Glutamatergic neuron (in vitro differentiated cells): ENCODE data around the gene TSHZ1. TPM values are rescaled to one million over a fixed set of nuclear protein-coding genes. Genes with fewer than 3 reads are reported as not detected.
A peak's percentile ranks its signal among the peaks of the same experiment; 100 is the strongest.

Experiments used
- DNase-seq: peaks from one replicate; pipeline ENCODE4 v3.0.0; 2022
- H3K27ac Mint-ChIP-seq: one replicate; pipeline ENCODE4 v1.8.0; 2020; ENCODE audit warnings: mild to moderate bottlenecking, mixed read lengths, inconsistent platforms; ENCODE audit not compliant: unreplicated experiment
- H3K27me3 Mint-ChIP-seq: one replicate; pipeline ENCODE4 v1.8.0; 2020; ENCODE audit warnings: mild to moderate bottlenecking, moderate library complexity, mixed read lengths, inconsistent platforms; ENCODE audit not compliant: unreplicated experiment
- H3K36me3 Mint-ChIP-seq: one replicate; pipeline ENCODE4 v1.8.0; 2020; ENCODE audit warnings: mild to moderate bottlenecking, mixed read lengths, inconsistent platforms; ENCODE audit not compliant: unreplicated experiment
- H3K4me1 Mint-ChIP-seq: one replicate; pipeline ENCODE4 v1.8.0; 2020; ENCODE audit warnings: mild to moderate bottlenecking, low read depth, mixed read lengths, inconsistent platforms; ENCODE audit not compliant: unreplicated experiment
- H3K4me3 Mint-ChIP-seq: one replicate; pipeline ENCODE4 v1.8.0; 2020; ENCODE audit warnings: mild to moderate bottlenecking, mixed read lengths, inconsistent platforms; ENCODE audit not compliant: unreplicated experiment
- H3K9me3 Mint-ChIP-seq: one replicate; pipeline ENCODE4 v1.8.0; 2020; ENCODE audit warnings: mild to moderate bottlenecking, moderate library complexity, mixed read lengths, inconsistent platforms; ENCODE audit not compliant: unreplicated experiment
- CTCF ChIP-seq: fragments of 200-600 bp; sonication (generic); IDR thresholded peaks from one replicate; pipeline ENCODE4 v1.5.0; 2021; ENCODE audit not compliant: partially characterized antibody, unreplicated experiment
- total RNA-seq: library from RNA; stranded (reverse); fragmentation: NEBNext Ultra II Directional; extraction: Animal tissue kit (Norgen Biotek cat#: 25700); gene quantifications from one replicate; pipeline ENCODE4 v1.2.1, GENCODE V29; 2021; ENCODE audit not compliant: unreplicated experiment

Gene TSHZ1
- total RNA-seq, 1 donor from 2014 or later, result 5.3 TPM

GRCh38 chr18:75211002-75211621 is 515 bp downstream of the TSHZ1 start:
- no peaks in the 10 kb centered on the region for H3K36me3 Mint-ChIP-seq
- TF ChIP-seq CTCF, result no peak
- H3K9me3 Mint-ChIP-seq, result peaks cover 32% of the 10 kb centered on the region
- peak overlapping the region; percentile 95 for H3K4me3 Mint-ChIP-seq
- peaks cover 28% of the 10 kb centered on the region for H3K27me3 Mint-ChIP-seq
- H3K4me1 Mint-ChIP-seq, result peaks cover 23% of the 10 kb centered on the region
- H3K27ac Mint-ChIP-seq, result peak overlapping the region; percentile 34
- no peak for DNase-seq

GRCh38 chr18:75211626-75211952 is 992 bp downstream of the TSHZ1 start:
- no peak for TF ChIP-seq CTCF
- Mint-ChIP-seq H3K27me3 (peaks cover 28% of the 10 kb centered on the region), H3K9me3 (peaks cover 32% of the 10 kb centered on the region), H3K4me3 (no peak overlapping the region), H3K4me1 (peaks cover 27% of the 10 kb centered on the region), H3K36me3 (no peaks in the 10 kb centered on the region), H3K27ac (no peak overlapping the region)
- no peak for DNase-seq

GRCh38 chr18:75211953-75212750 is 1.6 kb downstream of the TSHZ1 start:
- Mint-ChIP-seq H3K27me3 (peaks cover 28% of the 10 kb centered on the region), H3K36me3 (no peaks in the 10 kb centered on the region), H3K4me3 (peak overlapping the region; percentile 93), H3K4me1 (peaks cover 26% of the 10 kb centered on the region), H3K9me3 (peaks cover 32% of the 10 kb centered on the region), H3K27ac (peak overlapping the region; percentile 45)
- TF ChIP-seq CTCF, result no peak
- peak; percentile 48 for DNase-seq

- Mint-ChIP-seq H3K27ac (peak overlapping the region; percentile 45), H3K4me1 (peaks cover 25% of the 10 kb centered on the region), H3K27me3 (peaks cover 23% of the 10 kb centered on the region), H3K9me3 (peaks cover 30% of the 10 kb centered on the region), H3K36me3 (no peaks in the 10 kb centered on the region), H3K4me3 (peak overlapping the region; percentile 93)
- DNase-seq, result no peak
- TF ChIP-seq CTCF, result no peak
Observed at GRCh38 chr18:75212751-75213090, 2.1 kb downstream of the TSHZ1 start.
